GM19438 (cell line): ENCODE measurements around the gene NRXN3.

Source experiments
- ATAC-seq: cut with Tn5 transposase; IDR thresholded peaks from one replicate; pipeline ENCODE4 v1.9.1; 2021; ENCODE audit warnings: low read depth; ENCODE audit not compliant: unreplicated experiment

The NRXN3 gene

GRCh38 chr14:79783041-79783440 lies 1612.9 kb downstream of the NRXN3 start:
- no peak for ATAC-seq

GRCh38 chr14:79786522-79786921 lies 1616.3 kb downstream of the NRXN3 start:
- no peak for ATAC-seq

- no peak for ATAC-seq
Observed at GRCh38 chr14:79788346-79788745, 1618.2 kb downstream of the NRXN3 start.

- no peak for ATAC-seq
Observed at GRCh38 chr14:79791055-79791732, 1621.0 kb downstream of the NRXN3 start.

- ATAC-seq, result no peak
Observed at GRCh38 chr14:79802093-79802492, 1631.9 kb downstream of the NRXN3 start.

- no peak for ATAC-seq
Observed at GRCh38 chr14:79805636-79806035, 1635.5 kb downstream of the NRXN3 start.

GRCh38 chr14:79809849-79810612 lies 1639.9 kb downstream of the NRXN3 start:
- ATAC-seq, result no peak

GRCh38 chr14:79820866-79821535 lies 1650.8 kb downstream of the NRXN3 start:
- ATAC-seq, result no peak

GRCh38 chr14:79822034-79822433 lies 1651.9 kb downstream of the NRXN3 start:
- ATAC-seq, result no peak

GRCh38 chr14:79825046-79825521 lies 1654.9 kb downstream of the NRXN3 start:
- ATAC-seq, result no peak

- ATAC-seq, result no peak
Observed at GRCh38 chr14:79826362-79826761, 1656.2 kb downstream of the NRXN3 start.

- ATAC-seq, result no peak
Observed at GRCh38 chr14:79829405-79830166, 1659.4 kb downstream of the NRXN3 start.

GRCh38 chr14:79831195-79831892 lies 1661.2 kb downstream of the NRXN3 start:
- ATAC-seq, result no peak

GRCh38 chr14:79833781-79834180 lies 1663.6 kb downstream of the NRXN3 start:
- ATAC-seq, result no peak

- no peak for ATAC-seq
Observed at GRCh38 chr14:79834868-79835267, 1664.7 kb downstream of the NRXN3 start.

GRCh38 chr14:79836577-79836976 lies 1666.4 kb downstream of the NRXN3 start:
- no peak for ATAC-seq

- ATAC-seq, result no peak
Observed at GRCh38 chr14:79837699-79838098, 1667.5 kb downstream of the NRXN3 start.

- no peak for ATAC-seq
Observed at GRCh38 chr14:79840103-79840502, 1669.9 kb downstream of the NRXN3 start.

- ATAC-seq, result no peak
Observed at GRCh38 chr14:79840831-79841230, 1670.7 kb downstream of the NRXN3 start.

GRCh38 chr14:79841433-79841832 lies 1671.3 kb downstream of the NRXN3 start:
- no peak for ATAC-seq
